ENCODE measurements around the gene NRG3.
"Not testable (repeated sequence)": the region's sequence is repeated elsewhere in the genome, so short reads cannot be mapped to it uniquely, and the experiment has no call there.

NRG3 gene

GRCh38 chr10:82660205-82660604, 785.2 kb downstream of the NRG3 start:
- DNase-seq (ENCODE audit: low read depth in 2 of 2, low spot score in 1 of 2), result no peak

- DNase-seq (ENCODE audit: low read depth in 2 of 2, low spot score in 1 of 2), result no peak
These were observed 786.0 kb downstream of the NRG3 start for GRCh38 chr10:82660986-82661385.

DNA sequence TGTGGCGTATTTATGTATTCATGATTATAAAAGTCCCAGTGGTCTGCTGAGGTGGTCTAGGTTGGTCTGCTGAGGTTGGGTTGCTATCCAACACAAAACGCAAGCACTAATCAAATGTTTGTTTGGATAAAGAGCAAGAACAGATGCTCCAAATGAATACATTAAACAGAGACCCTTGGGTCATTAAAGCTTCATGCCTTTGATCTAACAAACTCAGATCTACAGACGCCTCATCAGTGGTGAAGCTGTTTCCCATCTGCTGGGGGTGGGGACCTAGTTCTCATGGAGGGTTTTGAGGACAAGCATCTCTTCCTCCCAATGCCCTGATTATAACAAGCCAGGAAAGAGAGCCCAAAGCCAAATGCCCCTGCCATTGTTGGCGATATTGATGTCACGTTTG, 786.7 kb downstream of the NRG3 start:
- no peak for DNase-seq (ENCODE audit: low read depth in 2 of 2, low spot score in 1 of 2)

DNA sequence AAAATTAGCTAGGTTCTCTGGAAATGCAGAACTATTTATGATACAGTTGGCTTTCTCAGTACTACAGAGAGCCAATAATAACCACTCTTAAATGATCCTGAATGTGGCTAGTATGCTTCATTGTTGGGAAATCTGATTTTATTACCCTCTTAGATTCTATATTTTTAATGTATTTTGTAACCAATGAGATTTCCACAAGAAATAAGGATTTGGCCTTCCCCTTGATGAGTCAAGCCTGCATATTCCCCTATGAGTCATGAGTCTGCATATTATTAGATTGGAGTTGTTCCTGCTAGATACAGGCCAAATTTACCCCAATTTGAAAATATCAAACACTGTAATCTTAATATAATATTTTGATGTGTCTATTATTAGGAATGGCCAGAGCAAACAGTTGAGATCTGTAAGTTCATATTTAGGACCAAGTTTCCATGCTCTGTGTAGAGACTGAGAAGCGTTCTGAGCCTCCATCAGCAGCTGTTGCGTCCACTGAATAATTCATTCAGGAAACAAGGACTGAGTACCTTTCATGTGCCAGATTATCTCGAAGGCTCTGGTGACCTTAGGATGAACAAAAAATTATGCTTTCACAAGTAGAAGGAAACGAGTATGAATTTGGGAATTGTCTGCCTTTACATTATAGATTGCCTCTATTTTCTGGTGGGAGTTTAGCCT, 793.4 kb downstream of the NRG3 start:
- DNase-seq (ENCODE audit: low read depth in 2 of 2, low spot score in 1 of 2), result no peak

DNA sequence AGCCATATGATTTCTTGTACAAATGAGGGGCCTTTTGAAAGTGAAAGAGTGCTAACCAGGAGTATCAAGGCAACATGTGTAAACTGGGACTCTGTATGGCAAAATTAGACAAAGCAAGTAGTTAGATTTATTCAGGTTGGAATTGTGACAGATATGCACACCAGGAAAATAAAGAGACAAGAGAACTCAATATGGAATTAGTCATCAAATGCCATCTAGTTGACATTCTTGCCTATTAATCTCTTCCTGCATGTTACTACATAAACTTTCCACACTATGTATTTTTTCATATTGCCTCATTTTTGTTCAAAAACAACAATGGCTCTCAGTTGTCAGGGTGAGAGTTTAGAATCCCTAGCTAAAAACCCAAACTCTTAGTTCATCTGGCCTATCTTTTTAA, 799.0 kb downstream of the NRG3 start:
- no peak for DNase-seq (ENCODE audit: low read depth in 2 of 2, low spot score in 1 of 2)

DNA sequence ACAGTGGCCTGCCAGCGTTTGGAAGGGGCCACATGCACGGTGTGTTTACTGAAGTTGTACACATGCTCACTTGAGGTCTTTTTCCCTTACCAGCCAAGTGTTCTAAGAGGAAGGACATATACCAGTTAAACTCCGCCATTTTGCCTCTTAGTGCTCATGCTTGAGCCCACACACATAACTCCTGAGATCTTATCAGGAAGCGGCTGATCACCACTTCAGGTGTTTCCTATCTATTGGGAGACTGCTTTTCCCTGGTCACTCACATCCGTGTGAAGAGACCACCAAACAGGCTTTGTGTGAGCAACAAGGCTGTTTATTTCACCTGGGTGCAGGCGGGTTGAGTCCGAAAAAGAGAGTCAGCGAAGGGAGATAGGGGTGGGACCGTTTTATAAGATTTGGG, 802.9 kb downstream of the NRG3 start:
- DNase-seq (ENCODE audit: low read depth in 2 of 2, low spot score in 1 of 2), result not testable (repeated sequence)

DNA sequence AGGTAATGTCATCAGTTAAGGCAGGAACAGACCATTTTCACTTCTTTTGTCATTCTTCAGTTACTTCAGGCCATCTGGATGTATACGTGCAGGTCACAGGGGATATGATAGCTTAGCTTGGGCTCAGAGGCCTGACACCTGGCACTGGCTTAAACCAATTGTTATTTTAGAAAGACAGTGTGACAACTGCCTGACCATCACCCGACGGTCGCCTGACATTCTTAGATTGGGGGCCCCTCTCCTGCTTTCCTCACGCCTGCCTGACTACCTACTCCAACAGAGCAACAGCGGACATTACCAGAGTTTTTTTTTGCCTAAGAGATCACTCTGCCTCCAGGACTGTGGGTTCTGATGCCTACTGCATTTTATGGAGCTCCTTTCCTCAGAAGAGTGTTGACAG, 803.5 kb downstream of the NRG3 start:
- DNase-seq (ENCODE audit: low read depth in 2 of 2, low spot score in 1 of 2), result not testable (repeated sequence)

DNA sequence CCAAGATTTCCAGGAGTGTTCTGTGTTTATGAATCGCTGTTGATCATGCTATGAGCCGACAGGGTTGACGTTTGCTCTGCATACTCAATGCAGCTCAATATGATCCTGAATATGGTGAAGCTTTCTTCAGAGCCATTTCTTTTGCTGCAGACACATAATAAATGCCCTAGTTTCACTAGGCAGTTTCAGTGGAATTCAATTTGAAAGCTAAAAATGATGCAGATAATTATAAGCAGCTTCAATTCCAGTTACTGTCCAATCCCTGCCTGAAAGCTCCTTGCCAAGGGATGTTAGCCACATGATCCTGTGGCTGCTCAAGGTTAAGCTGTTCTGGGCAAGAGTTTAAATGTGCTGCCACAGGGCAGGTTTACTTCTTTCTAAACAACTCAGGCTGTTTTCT, 805.6 kb downstream of the NRG3 start:
- no peak for DNase-seq (ENCODE audit: low read depth in 2 of 2, low spot score in 1 of 2)

- DNase-seq (ENCODE audit: low read depth in 2 of 2, low spot score in 1 of 2), result no peak
These were observed 809.0 kb downstream of the NRG3 start for GRCh38 chr10:82683945-82684344.

DNA sequence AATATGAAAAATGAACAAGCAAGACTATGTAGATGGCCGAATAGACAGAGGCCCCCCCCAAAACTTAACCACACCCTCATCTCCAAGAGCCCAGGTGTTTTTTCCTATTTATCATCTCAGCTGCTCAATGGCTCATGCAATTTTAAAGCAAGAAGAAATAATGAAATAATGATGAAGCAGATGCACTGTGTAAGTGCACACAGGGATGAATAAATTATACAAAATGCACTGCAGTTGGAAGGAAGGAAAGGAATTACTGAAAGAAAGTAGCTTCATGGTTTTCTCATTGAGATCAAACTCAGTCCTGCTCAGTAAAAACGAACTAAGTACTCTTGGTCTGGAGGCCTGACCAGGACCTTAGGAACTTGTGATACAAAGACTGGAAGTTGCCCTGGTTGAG, 810.1 kb downstream of the NRG3 start:
- DNase-seq (ENCODE audit: low read depth in 2 of 2, low spot score in 1 of 2), result no peak

GRCh38 chr10:82691211-82691610, 816.2 kb downstream of the NRG3 start:
- DNase-seq (ENCODE audit: low read depth in 2 of 2, low spot score in 1 of 2), result no peak

DNA sequence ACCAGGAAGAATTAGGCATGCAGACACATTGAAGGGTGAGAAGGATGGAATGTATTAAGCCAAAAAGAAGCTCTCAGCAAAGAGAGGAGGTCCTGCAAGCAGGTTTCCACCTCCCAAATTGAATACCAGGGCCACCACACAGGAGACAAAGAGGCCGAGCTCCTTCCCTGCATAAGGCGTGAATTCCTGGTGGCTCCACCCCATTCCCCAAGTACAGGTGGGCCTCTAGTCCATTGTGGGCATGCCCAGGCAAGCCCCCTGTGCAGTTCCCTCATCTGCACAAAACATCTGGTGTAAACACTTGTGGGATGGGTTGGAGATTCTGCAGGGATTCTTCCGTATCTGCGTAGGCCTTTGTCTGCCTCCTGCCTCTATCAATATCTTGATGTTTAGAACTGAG, 817.5 kb downstream of the NRG3 start:
- DNase-seq (ENCODE audit: low read depth in 2 of 2, low spot score in 1 of 2), result no peak

DNA sequence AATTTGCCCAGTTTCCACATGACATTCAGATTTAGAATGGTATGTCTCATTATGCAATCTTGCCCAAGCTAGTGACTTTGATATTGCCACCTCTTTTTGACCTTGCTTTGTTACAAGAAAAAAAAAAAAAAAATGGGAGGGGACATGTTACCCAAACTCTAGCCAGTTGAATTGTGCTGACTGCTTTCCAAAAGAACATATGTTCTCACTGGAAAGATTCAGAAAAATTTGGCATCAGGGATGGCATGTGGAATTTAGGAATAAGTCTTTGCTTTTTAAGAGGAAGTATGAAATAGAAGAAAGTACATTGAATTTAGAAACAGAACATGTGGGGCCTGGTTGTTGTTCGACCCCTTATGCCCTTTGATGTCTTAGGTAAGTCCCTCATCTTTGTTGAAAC, 846.8 kb downstream of the NRG3 start:
- DNase-seq (ENCODE audit: low read depth in 2 of 2, low spot score in 1 of 2), result no peak

GRCh38 chr10:82722273-82722672, 847.3 kb downstream of the NRG3 start:
- DNase-seq (ENCODE audit: low read depth in 2 of 2, low spot score in 1 of 2), result no peak

DNA sequence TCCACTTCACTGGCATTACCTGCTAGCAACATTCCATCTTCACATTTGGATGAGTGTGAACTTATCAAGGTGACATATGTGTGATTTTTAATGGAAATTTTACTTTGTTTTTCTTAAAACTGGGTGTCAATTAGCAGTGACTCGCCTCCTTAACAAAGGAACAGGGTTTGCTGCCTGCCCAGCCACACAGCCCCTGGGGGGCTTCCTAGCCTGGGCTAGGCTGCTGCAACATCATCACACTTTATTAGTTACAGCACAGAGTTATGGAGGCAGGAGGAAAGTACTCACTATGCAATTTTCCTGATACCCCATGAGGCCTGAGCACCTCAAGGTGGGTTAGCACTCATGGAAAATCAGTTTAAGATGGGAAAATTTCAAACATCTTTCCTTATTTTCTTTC, 861.3 kb downstream of the NRG3 start:
- DNase-seq (ENCODE audit: low read depth in 2 of 2, low spot score in 1 of 2), result no peak

- DNase-seq (ENCODE audit: low read depth in 2 of 2, low spot score in 1 of 2), result no peak
These were observed 862.6 kb downstream of the NRG3 start for GRCh38 chr10:82737549-82737948.

GRCh38 chr10:82738592-82738991, 863.6 kb downstream of the NRG3 start:
- DNase-seq (ENCODE audit: low read depth in 2 of 2, low spot score in 1 of 2), result no peak

DNA sequence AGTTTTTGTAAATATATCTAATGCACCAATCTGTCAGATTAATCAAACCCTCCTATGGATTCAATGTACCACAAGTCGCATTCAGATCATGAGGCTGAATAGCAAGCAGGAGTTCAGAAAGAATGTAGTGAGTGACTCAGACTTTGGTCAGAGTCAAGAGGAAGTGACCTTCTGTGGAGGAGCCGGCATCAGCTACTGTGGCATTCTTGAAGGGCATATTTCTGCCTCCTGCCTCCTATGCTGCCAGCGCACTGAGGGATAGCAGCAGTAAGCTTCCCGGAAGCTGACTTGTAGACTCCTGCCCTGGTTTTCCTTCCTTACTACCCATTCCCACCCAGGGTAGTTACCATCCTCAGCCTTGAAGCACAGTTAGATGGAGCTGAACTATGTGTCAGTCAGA, 867.5 kb downstream of the NRG3 start:
- DNase-seq (ENCODE audit: low read depth in 2 of 2, low spot score in 1 of 2), result no peak

DNA sequence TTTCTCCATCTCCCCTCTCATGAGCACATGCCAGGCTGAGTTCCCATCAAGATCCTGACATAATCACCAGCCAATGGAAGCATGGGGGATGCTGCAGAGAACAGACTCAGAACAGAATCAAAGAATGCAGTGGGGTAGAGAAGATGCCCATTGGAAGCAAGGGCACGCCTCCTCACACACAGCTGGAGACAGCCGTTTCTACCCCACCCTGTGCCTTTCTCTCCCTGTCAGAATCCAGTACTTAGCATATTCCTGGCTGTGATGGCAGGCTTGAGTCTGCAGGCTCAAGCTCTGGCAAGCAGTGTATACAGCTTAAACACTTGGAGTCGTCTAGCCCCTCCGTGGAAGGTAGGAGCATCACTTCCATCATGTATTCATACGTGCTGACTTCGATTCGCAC, 867.9 kb downstream of the NRG3 start:
- no peak for DNase-seq (ENCODE audit: low read depth in 2 of 2, low spot score in 1 of 2)

DNA sequence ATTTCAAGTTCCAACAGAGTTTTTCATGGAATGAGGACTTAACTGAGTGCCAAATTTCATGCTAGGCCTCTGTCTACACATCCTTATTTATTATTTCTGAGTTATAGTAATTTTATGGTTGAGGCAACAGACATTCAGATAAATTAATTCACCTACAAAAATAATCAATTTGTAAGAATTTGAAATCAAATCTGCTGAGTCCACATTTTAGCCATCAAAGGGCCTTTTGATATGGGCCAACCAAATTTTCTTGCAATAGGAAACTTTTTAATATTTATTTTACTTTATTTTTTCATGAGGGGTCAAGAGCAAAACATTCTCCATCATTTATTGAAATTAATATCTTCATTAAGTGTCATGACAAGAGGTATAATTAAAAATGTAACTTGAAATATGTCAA, 875.5 kb downstream of the NRG3 start:
- DNase-seq (ENCODE audit: low read depth in 2 of 2, low spot score in 1 of 2), result no peak

DNA sequence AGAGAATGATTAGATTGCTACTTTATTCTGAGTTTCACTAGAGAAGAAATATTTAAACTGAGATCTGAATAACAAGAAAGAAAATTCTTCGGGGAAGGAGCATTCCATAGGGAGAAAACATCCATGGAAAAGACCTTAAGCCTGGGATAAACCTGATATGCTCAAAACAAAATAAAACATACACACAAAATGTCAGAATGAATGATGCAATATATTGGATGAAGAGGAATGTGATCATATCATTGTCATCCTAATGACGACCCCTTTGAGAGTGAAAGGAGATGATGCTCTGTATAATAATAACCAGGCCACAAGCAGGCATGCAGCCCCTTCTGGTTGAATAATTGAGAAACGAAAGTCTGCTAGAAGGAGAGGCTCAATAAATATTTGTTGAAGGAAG, 882.4 kb downstream of the NRG3 start:
- DNase-seq (ENCODE audit: low read depth in 2 of 2, low spot score in 1 of 2), result no peak

GRCh38 chr10:82757901-82758300, 882.9 kb downstream of the NRG3 start:
- DNase-seq (ENCODE audit: low read depth in 2 of 2, low spot score in 1 of 2), result no peak

DNA sequence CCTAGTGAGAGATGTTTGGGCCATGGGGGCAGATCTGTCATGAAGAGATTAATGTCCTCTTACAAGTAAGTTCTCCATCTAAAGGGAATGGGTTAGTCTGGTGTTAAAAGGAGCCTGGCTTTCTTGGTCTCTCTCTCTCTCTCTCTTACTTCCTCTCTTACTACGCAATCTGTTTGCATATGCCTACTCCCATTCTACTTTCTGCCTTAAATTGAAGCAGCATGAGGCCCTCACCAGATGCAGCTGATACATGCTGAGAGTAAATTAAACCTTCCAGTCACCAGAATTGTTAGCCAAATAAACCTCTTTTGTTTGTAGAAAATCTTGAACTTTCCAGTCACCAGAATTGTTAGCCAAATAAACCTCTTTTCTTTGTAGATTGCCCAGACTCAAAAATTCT, 884.1 kb downstream of the NRG3 start:
- no peak for DNase-seq (ENCODE audit: low read depth in 2 of 2, low spot score in 1 of 2)

DNA sequence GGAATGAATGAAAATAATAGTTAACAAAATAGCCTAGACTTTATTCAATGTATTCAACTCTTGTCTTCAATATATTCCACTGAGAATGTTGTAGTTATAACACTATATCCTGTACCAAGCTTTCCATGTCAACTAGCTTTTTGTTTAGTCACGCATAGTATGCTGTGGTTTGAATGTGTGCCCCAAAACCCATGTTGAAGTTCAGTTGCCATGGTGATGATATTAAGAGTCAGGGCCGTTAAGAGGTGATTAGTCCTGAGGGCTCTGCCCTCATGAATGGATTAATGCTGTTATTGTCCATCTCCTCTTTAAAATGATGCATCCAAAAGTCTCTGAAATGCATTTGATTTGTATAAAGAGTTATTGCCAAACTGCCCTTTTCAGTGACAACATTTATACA, 887.6 kb downstream of the NRG3 start:
- DNase-seq (ENCODE audit: low read depth in 2 of 2, low spot score in 1 of 2), result no peak

Data from stimulated activated CD8-positive, alpha-beta memory T cell treated with anti-CD3 and anti-CD28 coated beads, Interleukin-4, amount 100 ng/mL, for 4 hours (primary cell).